ENCODE results near the gene SCN2B.

The SCN2B gene, protein sequence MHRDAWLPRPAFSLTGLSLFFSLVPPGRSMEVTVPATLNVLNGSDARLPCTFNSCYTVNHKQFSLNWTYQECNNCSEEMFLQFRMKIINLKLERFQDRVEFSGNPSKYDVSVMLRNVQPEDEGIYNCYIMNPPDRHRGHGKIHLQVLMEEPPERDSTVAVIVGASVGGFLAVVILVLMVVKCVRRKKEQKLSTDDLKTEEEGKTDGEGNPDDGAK

DNA sequence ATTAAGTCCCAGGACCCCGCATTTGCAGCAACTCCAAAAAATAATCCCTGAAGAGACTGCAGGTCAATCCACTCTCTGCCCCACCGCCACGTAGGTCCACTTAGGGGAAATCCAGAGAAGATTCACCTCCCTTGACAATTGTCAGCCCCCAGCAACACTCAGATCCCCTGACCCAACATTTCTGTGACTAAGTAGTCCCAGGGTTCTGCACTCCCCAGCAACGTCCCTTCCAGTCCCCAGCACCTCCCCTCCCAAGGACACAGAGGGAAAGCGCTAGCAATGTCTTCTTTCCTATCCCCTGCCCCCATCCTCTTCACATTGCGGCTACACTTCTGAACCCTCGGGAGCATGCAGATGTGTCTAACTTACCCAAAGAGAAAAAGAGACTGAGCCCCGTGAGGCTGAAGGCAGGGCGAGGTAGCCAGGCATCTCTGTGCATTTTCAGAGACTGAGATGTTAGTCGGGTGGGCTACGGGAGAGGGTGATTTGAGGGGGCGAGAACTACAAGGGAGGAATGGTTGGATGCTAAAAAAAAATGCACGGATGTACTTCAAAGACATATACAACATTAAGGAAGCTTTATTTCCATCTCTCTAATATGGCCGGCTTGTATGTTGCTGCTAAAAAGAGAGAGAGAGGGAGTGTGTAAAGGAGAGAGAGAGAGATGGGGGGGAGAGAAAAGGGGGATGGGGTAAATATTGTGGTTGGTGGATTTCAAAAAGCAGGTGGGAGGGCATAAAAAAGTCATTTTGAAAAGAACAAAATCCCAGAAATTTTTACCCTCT, at the start of gene SCN2B:
TSS of gene SCN2B (minus strand) at position 647 of the 785 bp plus-strand sequence. CDS start at position 439, 208 bp downstream.
- H3K27ac ChIP-seq: no peak within 1 kb of the TSS
- H3K4me3 ChIP-seq: no peak within 1 kb of the TSS
- no peak for TF ChIP-seq POLR2AphosphoS5 (IDR thresholded peaks at IDR 0.05; ENCODE audit: borderline replicate concordance, low read depth, low read length)
- TF ChIP-seq EZH2 (IDR thresholded peaks at IDR 0.05): no peak
- no peak for TF ChIP-seq FOXP2 (optimal IDR thresholded peaks at IDR 0.05; ENCODE audit: control extremely low read depth, extremely low read length, insufficient read depth)
- no peak within 1 kb of the TSS for H3K9ac ChIP-seq (ENCODE audit: insufficient read length)
- no peaks in the 10 kb centered on the region for H3K36me3 ChIP-seq (ENCODE audit: insufficient read depth, low read length)
- no peaks in the 10 kb centered on the region for H3K9me3 ChIP-seq (ENCODE audit: low read depth, low read length)
- DNase-seq (ENCODE audit: low read depth, low spot score): no peak

DNA sequence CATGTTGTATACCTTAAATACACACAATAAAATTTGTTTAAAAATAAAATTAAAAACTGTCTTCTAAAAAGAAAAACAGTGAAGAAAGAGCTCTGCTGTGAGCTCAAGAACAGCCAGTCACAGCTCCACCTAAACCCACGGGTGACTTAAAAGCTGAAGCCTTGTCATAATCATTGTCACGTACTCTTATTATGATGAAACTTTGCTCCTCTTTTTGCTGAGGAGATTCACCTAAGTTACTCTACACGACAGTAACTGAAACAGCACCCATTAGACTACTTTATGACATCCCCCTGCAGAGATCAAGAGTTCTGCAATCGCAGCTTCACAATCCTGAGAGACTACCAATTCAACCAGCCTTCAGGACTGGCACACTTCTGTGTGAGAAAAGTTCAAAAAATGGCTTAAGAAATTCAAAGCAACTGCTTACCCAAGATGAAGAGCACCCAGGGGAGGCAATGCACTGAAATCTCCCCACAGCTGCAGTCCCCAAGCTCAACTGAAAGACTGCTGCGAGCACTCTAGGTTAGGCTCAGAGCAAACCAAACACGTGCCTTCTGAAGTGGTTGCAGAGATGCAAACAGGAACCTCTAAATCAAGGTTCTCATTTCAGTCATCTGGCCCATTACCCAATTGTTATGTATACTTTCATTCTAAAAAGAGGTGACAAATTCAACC, 48.2 kb upstream of the SCN2B start, which contains the start of gene JAML:
TSS of gene JAML (minus strand) at position 501 of the 678 bp plus-strand sequence. CDS start 10,145 bp downstream, outside the sequence.
- H3K36me3 ChIP-seq (ENCODE audit: insufficient read depth, low read length): no peaks in the 10 kb centered on the region
- TF ChIP-seq FOXP2 (optimal IDR thresholded peaks at IDR 0.05; ENCODE audit: control extremely low read depth, extremely low read length, insufficient read depth) (no peak), POLR2AphosphoS5 (IDR thresholded peaks at IDR 0.05; ENCODE audit: borderline replicate concordance, low read depth, low read length) (no peak), EZH2 (IDR thresholded peaks at IDR 0.05) (no peak)
- H3K9me3 ChIP-seq (ENCODE audit: low read depth, low read length): no peaks in the 10 kb centered on the region
- H3K9ac ChIP-seq (ENCODE audit: insufficient read length): no peak within 1 kb of the TSS
- no peak for DNase-seq (ENCODE audit: low read depth, low spot score)
- no peak within 1 kb of the TSS for H3K4me3 ChIP-seq
- no peak within 1 kb of the TSS for H3K27ac ChIP-seq

DNA sequence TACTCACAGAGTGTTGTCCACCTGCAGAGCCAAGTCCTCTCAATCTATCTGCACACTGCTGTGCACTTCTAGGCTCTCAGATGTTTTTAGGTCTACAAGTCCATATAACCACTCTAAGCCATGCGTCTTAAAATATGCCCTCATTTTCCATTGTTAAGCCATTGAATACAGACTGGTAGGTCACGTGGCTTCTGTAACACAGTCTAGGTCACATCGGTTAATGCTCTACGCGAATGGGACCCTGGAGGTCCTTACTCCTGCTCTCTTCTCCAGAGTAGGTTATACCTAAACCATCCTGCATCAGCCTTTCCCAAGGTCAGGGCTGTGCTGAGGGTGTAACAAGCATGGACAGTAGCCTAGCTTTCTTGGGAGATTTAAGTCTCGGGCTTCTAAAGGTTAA, 47.6 kb upstream of the SCN2B start:
- H3K9ac ChIP-seq (ENCODE audit: insufficient read length): no peak overlapping the region
- TF ChIP-seq POLR2AphosphoS5 (IDR thresholded peaks at IDR 0.05; ENCODE audit: borderline replicate concordance, low read depth, low read length): no peak
- no peak for TF ChIP-seq EZH2 (IDR thresholded peaks at IDR 0.05)
- TF ChIP-seq FOXP2 (optimal IDR thresholded peaks at IDR 0.05; ENCODE audit: control extremely low read depth, extremely low read length, insufficient read depth): no peak
- H3K27ac ChIP-seq: no peak overlapping the region
- H3K36me3 ChIP-seq (ENCODE audit: insufficient read depth, low read length): no peaks in the 10 kb centered on the region
- no peak for DNase-seq (ENCODE audit: low read depth, low spot score)
- H3K4me3 ChIP-seq: no peak overlapping the region
- H3K9me3 ChIP-seq (ENCODE audit: low read depth, low read length): no peaks in the 10 kb centered on the region

DNA sequence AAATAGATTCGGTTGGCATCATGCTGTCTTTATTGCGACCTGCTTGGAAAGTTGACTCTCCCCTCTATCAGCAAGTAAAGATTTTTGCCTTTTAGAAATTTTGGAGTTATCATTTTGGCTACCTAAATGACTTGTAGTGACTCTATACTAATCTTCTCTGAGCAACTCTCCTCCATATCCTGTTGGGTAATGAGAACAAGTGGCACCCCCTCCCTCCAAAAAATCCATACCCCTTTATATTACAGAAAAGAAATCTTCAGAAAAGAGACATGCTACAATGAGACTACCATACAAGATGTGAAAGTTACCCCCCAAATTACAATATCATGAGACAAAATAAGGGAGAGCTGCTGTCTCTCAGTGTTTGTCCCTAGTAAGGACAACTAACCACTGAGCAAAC, 47.1 kb upstream of the SCN2B start:
- TF ChIP-seq POLR2AphosphoS5 (IDR thresholded peaks at IDR 0.05; ENCODE audit: borderline replicate concordance, low read depth, low read length) (no peak), EZH2 (IDR thresholded peaks at IDR 0.05) (no peak), FOXP2 (optimal IDR thresholded peaks at IDR 0.05; ENCODE audit: control extremely low read depth, extremely low read length, insufficient read depth) (no peak)
- H3K36me3 ChIP-seq (ENCODE audit: insufficient read depth, low read length): no peaks in the 10 kb centered on the region
- no peak overlapping the region for H3K9ac ChIP-seq (ENCODE audit: insufficient read length)
- no peak for DNase-seq (ENCODE audit: low read depth, low spot score)
- H3K4me3 ChIP-seq: no peak overlapping the region
- H3K9me3 ChIP-seq (ENCODE audit: low read depth, low read length): no peaks in the 10 kb centered on the region
- no peak overlapping the region for H3K27ac ChIP-seq

DNA sequence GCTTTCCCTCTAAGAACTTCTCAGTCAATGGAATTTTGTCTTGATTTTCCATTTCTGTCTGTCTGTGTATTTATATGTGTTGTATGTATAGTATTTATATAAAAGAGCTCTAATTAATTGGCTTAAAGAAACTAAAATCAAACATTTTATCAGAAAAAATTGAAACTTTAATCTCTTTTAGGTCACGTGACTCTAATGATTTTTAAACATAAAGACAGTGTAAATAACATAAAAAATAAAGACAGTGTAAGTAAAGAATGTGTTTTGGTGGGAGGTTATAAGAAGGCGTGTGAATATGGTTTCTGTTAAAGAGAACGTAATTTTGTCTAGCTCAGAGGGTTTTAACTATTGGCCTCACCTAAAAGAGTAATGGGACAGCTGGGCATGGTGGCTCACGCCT, 46.0 kb upstream of the SCN2B start:
- Histone ChIP-seq H3K9ac (ENCODE audit: insufficient read length) (no peak overlapping the region), H3K9me3 (ENCODE audit: low read depth, low read length) (no peaks in the 10 kb centered on the region), H3K27ac (no peak overlapping the region), H3K36me3 (ENCODE audit: insufficient read depth, low read length) (no peaks in the 10 kb centered on the region), H3K4me3 (no peak overlapping the region)
- TF ChIP-seq FOXP2 (optimal IDR thresholded peaks at IDR 0.05; ENCODE audit: control extremely low read depth, extremely low read length, insufficient read depth) (no peak), POLR2AphosphoS5 (IDR thresholded peaks at IDR 0.05; ENCODE audit: borderline replicate concordance, low read depth, low read length) (no peak), EZH2 (IDR thresholded peaks at IDR 0.05) (no peak)
- DNase-seq (ENCODE audit: low read depth, low spot score): no peak

DNA sequence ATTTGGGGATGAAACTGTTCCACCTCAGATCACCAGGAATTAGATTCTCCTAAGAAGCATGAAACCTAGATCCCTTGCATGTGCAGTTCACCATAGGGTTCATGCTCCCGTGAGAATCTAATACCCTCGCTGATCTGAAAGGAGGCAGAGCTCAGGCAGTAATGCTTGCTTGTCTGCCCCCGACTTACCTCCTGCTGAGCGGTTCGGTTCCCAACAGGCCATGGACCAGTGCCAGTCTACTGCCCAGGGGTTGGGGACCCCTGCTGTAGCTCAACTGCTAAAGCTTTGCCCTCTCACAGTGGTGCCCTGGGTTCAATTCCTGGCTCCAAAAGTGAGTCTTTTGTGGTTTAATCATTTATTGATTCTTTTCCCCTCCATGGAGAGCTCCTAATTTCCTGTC, 45.0 kb upstream of the SCN2B start:
- Histone ChIP-seq H3K36me3 (ENCODE audit: insufficient read depth, low read length) (no peaks in the 10 kb centered on the region), H3K9me3 (ENCODE audit: low read depth, low read length) (no peaks in the 10 kb centered on the region), H3K4me3 (no peak overlapping the region), H3K27ac (no peak overlapping the region), H3K9ac (ENCODE audit: insufficient read length) (no peak overlapping the region)
- no peak for TF ChIP-seq POLR2AphosphoS5 (IDR thresholded peaks at IDR 0.05; ENCODE audit: borderline replicate concordance, low read depth, low read length)
- TF ChIP-seq EZH2 (IDR thresholded peaks at IDR 0.05): no peak
- no peak for TF ChIP-seq FOXP2 (optimal IDR thresholded peaks at IDR 0.05; ENCODE audit: control extremely low read depth, extremely low read length, insufficient read depth)
- DNase-seq (ENCODE audit: low read depth, low spot score): no peak

DNA sequence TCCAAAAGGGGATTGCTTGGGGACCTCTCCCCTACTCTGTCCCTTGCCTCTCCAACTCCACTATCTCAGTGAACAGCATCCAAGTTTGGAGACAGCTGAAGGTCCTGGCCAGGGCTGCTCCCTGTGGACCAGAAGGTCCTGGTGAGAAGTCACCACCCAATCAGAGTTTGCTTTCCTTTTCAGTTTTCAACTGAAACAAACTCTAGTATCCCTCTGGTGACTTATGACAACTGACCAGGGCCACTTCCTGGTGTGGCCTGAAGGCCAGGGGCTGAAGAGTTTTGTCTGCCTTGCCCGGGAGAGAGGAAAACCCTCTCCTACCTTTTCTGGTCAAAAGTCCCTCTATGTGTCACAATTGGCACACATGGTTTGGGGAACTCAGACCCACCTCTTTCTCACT, 43.3 kb upstream of the SCN2B start:
- TF ChIP-seq POLR2AphosphoS5 (IDR thresholded peaks at IDR 0.05; ENCODE audit: borderline replicate concordance, low read depth, low read length) (no peak), EZH2 (IDR thresholded peaks at IDR 0.05) (no peak), FOXP2 (optimal IDR thresholded peaks at IDR 0.05; ENCODE audit: control extremely low read depth, extremely low read length, insufficient read depth) (no peak)
- H3K36me3 ChIP-seq (ENCODE audit: insufficient read depth, low read length): no peaks in the 10 kb centered on the region
- no peak for DNase-seq (ENCODE audit: low read depth, low spot score)
- H3K27ac ChIP-seq: no peak overlapping the region
- no peak overlapping the region for H3K4me3 ChIP-seq
- no peaks in the 10 kb centered on the region for H3K9me3 ChIP-seq (ENCODE audit: low read depth, low read length)
- no peak overlapping the region for H3K9ac ChIP-seq (ENCODE audit: insufficient read length)

DNA sequence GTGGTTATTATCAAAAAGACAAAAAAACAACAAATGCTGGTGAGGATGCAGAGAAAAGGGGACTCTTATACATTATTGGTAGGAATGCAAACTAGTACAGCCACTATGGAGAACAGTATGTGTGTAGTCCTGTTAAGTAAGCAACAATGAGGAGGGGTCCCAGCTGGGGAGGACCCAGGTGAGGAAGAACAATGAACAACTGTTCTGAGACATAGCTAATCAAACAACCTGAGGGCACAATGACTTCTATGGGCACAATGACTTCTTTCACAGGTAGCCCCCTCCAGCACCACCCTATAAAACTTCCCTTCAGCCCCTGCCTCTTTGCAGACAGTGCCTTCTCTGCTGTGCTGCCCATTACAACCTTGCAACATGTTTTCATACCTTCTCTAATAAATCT, 42.8 kb upstream of the SCN2B start:
- DNase-seq (ENCODE audit: low read depth, low spot score): no peak
- TF ChIP-seq EZH2 (IDR thresholded peaks at IDR 0.05) (no peak), FOXP2 (optimal IDR thresholded peaks at IDR 0.05; ENCODE audit: control extremely low read depth, extremely low read length, insufficient read depth) (no peak), POLR2AphosphoS5 (IDR thresholded peaks at IDR 0.05; ENCODE audit: borderline replicate concordance, low read depth, low read length) (no peak)
- Histone ChIP-seq H3K9me3 (ENCODE audit: low read depth, low read length) (no peaks in the 10 kb centered on the region), H3K36me3 (ENCODE audit: insufficient read depth, low read length) (no peaks in the 10 kb centered on the region), H3K9ac (ENCODE audit: insufficient read length) (no peak overlapping the region), H3K4me3 (no peak overlapping the region), H3K27ac (no peak overlapping the region)

All from SK-N-MC (cell line).